COR-L47 (cell line): ENCODE results near the gene APOL4.
"Not testable (repeated sequence)": the region's sequence is repeated elsewhere in the genome, so short reads cannot be mapped to it uniquely, and the experiment has no call there.

Source experiments
- DNase-seq: peaks from one replicate; lab custom pipeline; 2025; lab: John Stamatoyannopoulos, UW

APOL4 gene

DNA sequence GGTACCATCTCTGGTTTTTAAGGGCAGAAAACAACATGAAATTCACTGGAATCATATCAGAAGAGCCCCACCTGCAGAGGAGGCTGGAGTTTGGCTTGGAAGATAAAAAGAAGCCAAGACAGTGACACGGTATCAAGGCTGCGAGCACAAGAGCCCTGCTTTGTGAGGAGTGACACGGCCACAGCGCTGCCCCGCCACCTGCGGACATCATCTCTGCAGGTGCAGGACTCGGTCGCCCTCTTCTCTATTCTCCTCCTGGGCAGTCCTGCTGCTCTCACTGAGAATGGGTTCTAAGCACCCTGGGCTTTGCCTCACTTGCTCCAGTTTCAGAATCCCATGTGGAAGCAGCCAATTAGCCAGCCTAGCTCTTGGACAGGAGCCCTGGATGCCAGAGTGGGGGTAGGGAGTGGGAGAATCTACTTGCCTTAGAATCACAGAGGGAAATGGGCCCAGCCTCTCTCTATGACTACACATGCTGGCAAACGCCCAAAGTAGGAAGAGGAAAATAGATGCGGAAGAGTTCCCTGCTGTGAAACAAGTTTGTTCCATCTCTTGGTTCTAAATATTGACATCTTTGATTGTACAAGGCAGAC lies 17.1 kb downstream of the APOL4 start:
- DNase-seq: no peak

DNA sequence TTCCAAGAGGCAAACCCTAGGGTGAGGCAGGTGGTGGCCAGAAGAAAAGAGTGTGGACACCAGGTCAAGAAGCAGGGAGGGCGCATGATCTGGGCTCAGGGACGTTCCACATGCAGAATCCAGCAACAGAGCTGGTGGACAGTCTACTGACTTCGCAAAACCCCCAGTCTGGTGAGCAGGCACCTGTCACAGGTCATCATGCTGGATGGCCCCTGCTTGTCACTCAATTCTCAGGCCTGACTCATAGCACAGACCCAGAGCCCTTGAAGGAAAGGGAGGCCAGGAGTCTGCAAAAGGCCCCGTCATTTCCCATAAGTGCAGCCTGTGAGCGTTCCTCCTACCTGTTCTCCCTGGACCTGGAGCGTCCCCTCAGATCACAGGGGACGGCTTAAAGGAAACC lies 18.2 kb downstream of the APOL4 start:
- no peak for DNase-seq

DNA sequence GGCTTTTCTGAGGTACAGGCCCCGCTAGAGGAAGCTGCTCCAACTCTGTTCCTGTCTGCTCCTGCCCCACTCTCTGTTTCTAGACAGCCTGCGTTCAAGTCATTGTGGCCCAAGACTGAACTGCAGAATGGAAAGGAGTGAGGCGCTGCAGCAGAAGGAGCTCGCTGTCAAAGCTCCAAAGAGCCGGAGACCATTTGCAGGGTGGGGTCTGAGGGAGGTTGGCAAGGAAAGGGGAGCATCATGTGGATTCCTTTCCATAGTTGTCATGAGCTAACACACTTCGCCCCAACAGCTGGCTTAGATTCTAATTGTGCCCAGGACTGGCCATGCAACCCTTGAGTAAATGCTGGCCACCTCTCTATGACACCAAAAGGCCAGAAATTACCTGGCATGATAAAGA lies 18.8 kb downstream of the APOL4 start:
- no peak for DNase-seq

DNA sequence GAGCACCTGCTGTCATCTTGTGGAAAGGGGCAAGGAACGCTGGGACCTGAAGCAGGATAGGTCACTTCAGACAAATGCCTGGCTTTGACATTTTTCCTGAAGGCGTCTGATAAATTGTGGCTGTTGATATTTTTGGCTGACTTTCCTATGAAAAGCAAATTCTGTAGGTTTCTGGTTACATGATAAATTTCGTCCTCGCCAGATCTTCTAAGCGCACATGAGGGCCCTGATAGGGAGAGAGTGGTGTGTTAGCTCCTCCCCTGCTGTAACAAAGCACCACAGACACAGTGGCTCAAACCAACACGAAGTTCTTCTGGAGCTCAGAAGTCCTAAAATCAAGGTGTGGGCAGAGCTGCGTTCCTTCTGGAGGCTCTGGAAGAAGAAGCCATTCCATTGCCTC lies 19.6 kb downstream of the APOL4 start:
- DNase-seq: no peak

DNA sequence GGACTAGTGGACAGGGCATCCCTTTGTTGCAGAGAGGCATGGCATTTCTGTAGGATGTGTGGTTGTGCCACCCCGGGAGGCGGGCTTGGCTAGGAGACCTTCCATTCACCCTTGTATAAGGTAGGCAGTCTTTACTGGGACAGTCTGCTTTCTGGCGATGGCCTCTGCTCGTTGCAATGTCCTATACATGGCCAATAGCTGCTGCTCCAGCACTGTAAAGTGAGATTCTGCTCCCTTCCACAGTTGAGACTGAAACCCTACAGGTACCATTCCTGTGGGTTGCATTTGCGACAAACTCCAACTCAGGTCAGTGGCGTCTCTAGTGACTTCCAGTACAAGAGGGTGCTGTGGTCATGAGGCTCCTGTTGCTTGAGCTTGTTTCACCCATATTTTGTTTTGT lies 20.7 kb downstream of the APOL4 start:
- no peak for DNase-seq

DNA sequence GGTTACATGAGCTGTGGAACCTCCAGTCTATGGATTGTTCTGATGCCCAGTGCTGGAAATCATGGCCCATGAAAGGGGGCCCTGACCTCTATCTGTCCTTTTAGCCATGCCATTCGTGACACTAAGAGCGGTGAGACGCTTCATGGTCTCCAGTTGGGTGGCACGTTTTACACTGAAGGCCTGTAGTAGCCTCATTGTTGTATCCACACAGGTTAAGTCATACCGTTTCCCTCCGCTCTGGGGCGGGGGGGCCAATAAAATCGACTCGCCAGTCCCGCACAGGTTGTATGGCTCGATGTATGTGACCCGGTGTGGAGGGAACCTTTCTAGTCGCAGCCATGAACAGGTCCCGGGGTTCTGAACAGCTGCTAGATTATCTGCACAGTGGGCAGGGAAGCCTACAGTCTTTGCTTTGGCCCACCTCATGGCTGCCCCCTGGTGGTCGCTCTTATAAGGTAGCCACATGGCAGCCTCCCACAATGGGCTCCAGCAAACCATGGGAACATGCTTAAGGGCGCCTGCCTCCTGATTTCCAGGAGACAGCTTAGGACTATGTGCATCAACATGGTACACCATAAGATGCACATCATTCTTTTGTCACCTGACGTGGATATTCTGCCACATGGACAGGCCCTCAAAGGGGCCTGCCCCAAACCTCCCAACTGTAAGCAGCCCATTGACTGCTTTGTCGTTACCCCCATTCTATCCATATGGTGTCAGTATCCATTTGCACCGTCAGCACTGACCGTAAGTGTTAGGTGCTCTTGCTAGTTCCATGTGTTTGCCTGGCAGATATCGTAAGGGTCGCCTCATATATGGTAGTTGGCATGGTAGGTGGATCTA lies 21.4 kb downstream of the APOL4 start:
- peak; percentile 23 for DNase-seq

DNA sequence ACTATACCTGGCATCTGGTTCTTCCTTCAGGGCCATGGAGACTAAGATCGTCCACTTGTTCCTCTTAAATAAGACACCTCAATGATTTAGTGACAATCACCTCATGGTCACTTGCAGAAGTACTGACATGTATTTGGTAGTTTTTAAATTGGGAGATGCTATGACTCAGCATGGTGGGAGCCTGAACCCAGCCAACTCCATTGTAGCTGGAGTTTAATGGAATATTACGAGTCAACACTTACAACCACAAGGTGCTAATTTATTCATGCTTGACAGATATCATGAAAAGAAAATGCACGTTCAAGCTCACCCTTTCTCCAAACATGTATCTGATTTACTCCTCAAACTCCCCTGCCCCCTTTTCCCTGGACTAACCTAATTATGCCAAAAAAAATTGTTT lies 24.4 kb downstream of the APOL4 start:
- no peak for DNase-seq

DNA sequence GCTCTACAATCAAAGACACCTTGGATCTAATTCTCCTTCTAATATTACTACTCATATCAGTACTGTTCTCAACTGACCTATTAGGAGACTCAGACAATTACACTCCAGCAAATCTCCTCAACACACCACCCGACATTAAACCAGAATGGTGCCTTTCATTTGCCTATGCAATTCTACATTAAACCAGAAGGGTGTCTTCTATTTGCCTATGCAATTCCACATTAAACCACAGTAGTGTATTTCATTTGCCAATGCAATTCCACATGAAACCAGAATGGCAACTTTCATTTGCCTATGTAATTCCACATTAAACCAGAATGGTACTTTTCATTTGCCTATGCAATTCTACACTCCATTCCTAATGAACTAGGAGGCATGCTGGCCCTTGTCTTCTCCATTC lies 25.7 kb downstream of the APOL4 start:
- no peak for DNase-seq

DNA sequence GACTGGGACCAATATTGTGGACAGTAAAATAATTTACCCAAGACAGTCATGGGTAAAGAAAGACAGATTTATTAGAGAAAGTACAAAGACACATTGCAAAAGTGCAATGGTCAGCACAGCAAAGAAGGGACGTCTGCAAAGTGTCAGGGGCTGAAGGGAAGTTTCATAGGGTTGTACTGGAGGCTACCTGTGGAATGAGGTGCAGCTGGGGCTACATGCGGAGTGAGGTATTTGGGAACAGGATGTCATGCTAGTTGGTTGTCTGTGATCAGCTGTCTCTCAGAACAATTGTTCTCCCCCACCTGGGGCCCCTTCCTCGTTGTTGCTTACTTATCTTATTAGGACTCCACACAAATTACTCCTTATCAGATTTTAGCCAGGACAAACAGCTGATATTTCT lies 29.7 kb downstream of the APOL4 start:
- DNase-seq: no peak

DNA sequence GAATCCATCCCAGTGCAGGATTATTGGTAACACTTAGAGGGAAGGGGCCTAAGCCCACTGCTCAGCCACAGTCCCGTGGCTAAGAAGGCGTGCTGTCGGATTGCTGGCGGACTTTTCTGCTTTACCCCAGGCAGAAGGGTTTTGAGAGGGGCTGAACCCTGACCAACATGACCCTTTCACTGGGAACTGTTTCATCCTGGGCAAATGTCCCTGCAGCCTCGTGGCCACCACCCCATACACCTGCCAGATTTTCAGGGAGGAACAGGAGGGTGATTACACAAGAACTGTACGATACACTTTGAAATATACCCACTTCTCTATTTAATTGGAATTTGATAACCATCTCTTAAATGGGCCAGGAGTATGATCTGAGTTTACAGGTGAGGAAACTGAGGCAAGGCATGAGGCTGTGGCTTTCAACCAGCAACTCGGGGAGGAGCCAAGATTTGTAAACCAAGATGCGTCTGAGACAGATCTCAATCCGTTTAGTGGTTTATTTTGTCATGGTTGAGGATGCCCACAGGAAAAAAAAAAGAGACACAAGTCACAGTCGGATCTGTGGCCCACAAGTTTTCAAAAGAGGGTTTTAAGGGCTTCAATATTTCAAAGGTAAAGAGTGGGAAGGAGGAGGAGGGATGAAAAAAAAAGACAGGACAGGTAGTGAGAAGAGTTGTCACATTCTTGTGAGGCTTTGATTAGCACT lies 34.9 kb downstream of the APOL4 start:
- no peak for DNase-seq

DNA sequence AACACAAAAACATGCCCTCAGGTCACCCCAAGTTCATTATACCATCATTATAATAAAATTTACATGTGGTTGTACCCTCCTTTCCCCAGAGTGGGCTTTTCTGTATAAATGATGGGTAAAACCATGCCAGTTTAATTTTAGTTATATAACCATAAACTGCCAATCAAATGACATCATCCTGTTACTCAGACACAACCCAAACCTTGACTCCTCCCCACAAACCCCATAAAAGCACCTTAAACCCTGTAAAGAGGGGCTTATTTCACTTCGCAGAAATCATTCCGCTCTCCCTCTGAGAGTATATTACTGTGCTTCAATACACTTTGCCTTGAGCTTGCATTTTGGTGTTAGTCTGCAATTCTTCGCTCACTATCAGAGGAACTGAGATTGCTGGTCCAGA lies 35.5 kb downstream of the APOL4 start:
- DNase-seq: no peak

DNA sequence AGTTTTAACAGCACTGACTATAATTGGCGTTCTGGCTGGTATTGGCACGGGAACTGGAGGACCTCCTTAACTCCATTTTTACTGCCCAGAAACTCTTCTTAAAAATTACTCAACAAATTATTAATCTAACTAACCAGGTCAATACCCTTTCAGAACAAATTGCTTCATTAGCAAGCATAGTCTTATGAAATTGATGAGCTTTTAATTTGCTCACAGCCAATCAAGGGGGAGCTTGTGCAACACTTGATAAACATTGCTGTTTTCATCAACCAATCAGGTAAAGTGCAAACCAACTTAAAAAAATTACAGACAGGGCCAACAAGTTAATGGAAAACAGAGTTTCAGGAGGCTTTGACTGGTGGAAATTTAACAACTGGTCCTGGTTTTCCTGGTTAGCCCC lies 36.5 kb downstream of the APOL4 start:
- DNase-seq: no peak

DNA sequence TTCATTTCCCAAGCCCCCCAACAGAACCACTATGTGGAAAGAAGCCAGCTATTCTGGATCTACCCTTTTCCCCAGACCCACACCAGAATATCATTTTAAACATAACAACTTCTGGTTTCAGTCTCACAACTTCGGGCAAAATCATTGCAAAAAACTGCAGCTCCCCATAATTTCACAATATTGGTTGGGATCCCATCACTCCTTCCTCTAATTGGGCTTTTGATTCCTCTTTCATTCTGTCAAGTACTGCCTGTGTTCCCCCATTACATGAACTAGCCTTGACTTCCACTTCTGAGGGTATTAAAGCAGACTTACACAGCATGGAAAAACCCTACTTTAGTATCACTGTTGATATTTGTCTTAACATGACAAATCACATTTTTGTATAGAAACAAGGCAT lies 37.0 kb downstream of the APOL4 start:
- DNase-seq: no peak

DNA sequence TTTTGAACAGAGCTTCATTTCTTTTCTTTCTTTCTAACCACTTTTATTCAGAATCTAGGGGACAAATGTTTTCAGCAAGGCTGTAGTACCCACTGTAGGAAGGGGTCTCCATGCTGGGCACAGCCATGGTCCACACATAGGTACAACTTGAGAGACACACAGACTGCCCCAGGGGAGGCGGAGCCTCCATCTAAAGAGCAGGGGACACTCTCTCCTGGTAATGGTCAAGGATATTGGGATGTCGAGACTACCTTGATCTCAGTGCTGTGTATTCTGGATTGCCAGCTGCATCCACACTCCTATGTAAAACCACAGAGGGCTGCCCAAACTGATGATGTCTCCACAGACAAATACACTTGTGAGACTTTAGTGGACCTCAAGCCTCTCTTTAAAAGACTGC lies 38.1 kb downstream of the APOL4 start:
- DNase-seq: no peak

DNA sequence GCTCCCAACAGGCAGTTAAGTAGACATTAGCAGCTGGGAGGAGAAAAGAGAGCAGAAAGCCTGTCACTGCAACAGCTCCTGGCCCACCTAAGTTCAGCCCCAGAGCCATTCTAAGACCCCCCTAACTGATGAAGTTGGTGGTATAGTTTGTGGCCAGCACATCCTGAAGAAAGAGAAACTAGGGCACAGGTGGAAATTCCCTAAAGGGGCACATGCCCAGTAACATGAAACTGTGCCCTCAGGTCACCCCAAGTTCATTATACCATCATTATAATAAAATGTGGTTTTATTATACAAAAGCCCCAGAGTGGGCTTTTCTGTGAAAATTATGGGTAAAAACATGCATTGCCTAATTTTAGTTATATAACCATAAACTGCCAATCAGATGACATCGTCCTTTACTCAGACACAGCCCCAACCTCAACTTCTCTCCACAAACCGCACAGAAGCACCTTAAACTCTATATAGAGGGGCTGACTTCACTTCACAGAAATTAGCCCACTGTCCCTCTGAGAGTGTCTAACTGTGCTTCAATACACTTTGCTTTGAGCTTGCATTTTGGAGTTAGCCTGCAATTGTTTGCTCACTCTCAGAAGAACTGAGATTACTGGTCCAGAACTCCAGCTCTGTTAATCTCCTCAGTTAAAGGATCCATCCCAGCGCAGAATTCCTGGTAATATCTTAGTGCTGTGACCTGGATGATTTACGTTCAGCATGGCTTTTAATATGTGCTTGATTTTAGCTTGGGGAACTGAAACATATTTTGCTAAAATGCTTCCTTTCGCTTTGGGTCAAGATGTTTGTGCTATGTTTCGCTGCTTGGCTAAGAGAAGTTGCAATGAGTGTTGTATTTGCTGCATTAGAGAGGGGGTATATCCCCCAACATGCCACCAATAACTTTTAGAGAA lies 39.2 kb downstream of the APOL4 start:
- DNase-seq: no peak

DNA sequence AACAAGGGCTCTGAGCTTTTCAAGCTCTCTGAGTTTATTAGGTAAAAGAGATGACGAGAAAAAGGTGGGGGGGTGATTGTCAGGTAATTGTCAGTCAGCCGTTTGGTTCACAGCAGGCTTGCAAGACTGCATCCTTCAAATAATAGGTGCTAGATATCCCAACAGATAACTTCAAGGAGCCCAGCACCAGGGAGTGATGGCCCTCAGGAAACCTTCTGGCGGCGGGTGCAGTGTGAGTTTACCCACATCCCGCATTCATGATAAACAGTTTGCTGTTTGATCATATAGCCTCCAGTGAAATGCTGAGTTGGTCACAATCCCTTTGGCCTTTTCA lies 39.8 kb downstream of the APOL4 start:
- not testable (repeated sequence) for DNase-seq

DNA sequence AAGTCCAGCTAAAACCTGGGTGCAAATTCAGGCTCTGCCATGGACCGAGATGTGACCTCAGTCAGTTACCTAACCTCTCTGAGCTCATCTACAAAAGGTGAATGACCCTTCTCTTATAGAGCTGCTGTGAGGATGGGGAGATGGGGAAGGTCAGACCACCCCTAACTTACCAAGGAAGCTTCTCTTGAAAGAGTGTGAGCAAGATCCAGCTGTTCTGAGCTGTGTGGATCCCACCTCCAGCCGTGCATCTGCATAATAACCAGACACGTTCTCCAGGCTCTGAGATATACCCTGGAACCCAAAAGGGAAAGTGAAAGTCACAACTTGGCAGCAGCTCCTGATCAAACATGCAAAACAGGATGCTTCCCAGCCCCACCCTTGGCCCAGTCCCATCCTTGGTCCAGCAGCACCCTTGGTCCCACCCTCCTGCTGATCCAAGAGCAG lies 41.1 kb downstream of the APOL4 start, which contains the start of gene APOL3:
Gene APOL3, minus strand, starts transcription at position 257 of the 444 bp plus-strand sequence. CDS start 11,700 bp downstream, outside the sequence.
- no peak for DNase-seq

DNA sequence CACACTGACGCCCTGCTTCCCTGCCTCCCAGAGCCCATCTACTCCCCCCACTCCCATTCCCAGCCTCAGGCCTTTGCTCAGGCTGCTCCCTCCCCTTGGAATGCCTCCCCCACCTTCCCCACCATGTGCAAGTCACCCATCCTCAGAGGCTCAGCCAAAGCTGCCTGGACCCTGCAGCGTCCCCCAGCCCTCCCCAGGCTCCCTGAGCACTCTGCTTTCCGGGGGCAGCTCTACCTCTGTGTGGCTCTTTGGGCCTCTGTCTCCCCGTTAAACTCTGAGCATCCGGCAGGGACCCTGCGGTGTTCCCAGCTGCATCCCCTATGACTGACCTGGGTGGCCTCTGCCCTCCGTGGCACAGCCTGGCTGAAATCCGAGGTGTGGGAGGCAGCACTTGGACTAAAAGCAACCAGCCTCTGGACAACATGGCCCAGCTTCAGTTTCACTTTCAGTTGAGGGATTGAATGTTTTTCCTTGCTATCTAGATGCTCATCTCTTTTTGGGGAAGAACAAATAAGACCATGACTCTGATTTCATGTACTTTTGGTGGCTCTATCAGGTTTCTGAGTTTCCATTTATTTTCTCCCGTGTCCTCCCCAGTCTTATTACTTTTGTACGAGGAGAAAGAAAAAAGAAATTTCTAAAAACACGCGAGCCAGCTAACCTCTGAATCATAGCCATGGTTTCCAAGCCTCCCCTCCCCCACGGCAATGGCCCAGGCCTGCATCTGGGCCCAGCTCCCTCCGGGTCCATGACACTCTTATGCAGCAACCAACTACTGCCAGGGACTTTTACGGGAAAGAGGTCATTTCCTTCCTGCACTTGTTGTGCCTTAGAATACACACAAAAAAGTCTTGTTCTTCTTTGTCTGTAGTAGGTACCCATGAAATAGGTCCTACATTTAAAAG lies 44.8 kb downstream of the APOL4 start:
- no peak for DNase-seq

DNA sequence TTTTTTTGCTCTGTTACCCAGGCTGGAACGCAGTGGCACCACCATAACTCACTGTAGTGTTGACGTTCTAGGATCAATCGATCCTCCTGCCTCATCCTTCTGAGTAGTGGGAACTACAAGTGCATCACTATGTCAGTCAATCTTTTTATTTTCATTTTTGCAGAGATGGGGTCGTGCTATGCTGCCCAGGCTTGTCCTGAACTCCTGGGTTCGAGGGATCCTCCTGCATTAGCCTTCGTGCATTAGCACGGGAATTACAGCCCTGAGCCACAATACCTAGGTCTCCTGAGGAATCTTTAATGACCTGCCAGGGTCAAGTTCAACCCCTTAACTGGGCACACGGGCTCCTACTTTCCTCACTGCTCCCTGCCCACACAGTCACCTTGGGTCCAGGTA lies 45.5 kb downstream of the APOL4 start:
- DNase-seq: no peak

DNA sequence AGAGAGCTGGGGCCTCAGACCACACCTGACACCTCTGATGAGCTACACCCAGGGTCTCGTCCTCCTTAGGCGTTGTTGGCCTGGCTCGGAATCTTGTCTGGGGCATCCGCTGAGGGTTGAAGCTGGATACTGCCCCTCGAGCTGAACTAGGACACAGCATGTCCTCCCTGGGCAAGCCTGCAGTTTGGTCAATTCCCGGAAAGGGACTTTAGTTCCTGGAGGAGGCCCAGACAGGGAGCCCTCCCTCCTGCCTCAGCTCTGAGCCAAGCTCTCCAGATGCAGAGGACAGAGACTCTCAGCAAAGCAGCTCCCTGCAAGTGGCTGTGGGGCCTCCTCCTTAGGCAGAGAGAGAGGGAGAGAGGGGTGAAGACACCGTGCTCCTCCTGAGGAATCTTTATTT lies 45.9 kb downstream of the APOL4 start:
- DNase-seq: no peak

DNA sequence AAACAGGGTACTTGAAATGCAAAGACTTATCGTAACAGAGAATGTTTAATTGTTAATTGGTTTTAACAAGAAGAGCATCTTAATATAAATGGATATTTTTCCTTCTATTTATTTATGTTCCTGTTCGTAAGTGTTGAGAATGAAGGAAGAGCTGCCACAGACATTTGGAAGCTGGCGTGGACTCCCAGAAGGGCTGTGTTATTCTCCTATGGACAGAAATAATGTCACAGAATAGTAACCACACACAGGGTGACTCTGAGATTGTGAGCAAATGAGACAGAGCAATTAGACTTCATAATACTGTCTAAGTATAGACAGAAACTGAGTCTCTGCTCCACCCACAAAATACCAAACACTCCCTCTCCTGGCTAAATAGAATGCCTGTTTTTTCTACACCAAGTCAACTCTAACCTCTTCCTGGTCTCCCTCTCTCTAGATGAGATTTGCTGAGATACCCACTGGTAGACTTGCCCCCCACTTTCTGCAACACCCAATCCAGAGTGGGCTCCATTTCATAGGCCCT lies 47.1 kb downstream of the APOL4 start:
- DNase-seq: no peak
